ENCODE results near the gene TRPC4.

DNA sequence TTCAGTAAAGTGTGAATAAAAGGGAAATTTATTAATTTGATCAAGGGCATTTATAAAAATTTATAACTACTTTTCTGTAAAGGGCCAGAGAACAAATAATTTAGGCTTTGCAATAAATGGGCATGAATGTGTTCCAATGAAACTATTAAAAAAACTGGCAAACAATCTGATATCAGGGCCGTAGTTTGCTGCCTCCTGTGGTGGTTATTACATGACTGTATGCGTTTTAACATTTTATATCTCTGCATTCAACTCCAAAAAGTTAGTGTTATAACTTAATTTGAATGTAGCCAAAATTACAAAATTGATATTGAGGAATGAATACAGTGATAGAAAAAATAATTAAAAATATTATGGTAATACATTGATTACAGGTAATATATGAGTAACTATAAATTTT, 190.5 kb downstream of the TRPC4 start:
- TF ChIP-seq, protein P1, sequence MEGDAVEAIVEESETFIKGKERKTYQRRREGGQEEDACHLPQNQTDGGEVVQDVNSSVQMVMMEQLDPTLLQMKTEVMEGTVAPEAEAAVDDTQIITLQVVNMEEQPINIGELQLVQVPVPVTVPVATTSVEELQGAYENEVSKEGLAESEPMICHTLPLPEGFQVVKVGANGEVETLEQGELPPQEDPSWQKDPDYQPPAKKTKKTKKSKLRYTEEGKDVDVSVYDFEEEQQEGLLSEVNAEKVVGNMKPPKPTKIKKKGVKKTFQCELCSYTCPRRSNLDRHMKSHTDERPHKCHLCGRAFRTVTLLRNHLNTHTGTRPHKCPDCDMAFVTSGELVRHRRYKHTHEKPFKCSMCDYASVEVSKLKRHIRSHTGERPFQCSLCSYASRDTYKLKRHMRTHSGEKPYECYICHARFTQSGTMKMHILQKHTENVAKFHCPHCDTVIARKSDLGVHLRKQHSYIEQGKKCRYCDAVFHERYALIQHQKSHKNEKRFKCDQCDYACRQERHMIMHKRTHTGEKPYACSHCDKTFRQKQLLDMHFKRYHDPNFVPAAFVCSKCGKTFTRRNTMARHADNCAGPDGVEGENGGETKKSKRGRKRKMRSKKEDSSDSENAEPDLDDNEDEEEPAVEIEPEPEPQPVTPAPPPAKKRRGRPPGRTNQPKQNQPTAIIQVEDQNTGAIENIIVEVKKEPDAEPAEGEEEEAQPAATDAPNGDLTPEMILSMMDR (IDR thresholded peaks at IDR 0.05): no peak
- no peak for TF ChIP-seq POLR2A (IDR thresholded peaks at IDR 0.05)

Data from adrenal gland (tissue), 5 donors.